ENCODE results near the gene PRAMEF9.
"Not testable (repeated sequence)": the region's sequence is repeated elsewhere in the genome, so short reads cannot be mapped to it uniquely, and the experiment has no call there.

- not testable (repeated sequence) for TF ChIP-seq ZBTB33 (IDR thresholded peaks at IDR 0.05; ENCODE audit: extremely low read depth, insufficient replicate concordance, low read length); CTCF (IDR thresholded peaks at IDR 0.05 in 2 of 3, conservative IDR thresholded peaks at IDR 0.05 in 1 of 3; ENCODE audit: borderline replicate concordance in 1 of 3, insufficient read depth in 1 of 3, low read depth in 2 of 3, low read length in 2 of 3); ZNF274 (IDR thresholded peaks at IDR 0.05; ENCODE audit: low read depth, low read length); SIN3A (IDR thresholded peaks at IDR 0.05; ENCODE audit: low read depth); ZFX (IDR thresholded peaks at IDR 0.05); POLR2AphosphoS5 (IDR thresholded peaks at IDR 0.05; ENCODE audit: low read depth, low read length); POLR2A (IDR thresholded peaks at IDR 0.05; ENCODE audit: borderline replicate concordance, extremely low read depth, insufficient read depth, insufficient read length); CEBPB (IDR thresholded peaks at IDR 0.05; ENCODE audit: low read depth); TCF7L2 (IDR thresholded peaks at IDR 0.05; ENCODE audit: borderline replicate concordance, extremely low read depth, insufficient read depth, insufficient read length); EGR1 (IDR thresholded peaks at IDR 0.05; ENCODE audit: low read depth)
Measured at GRCh38 chr1:13225675-13226204, 54.1 kb downstream of the PRAMEF9 start, which contains the start of gene PRAMEF18.
